Right lobe of liver (tissue), 6 donors: Measurements from ENCODE around the gene KIFC3. TPM values are rescaled to one million over a fixed set of nuclear protein-coding genes. Genes with fewer than 3 reads are reported as not detected.
"Not testable (repeated sequence)": the region's sequence is repeated elsewhere in the genome, so short reads cannot be mapped to it uniquely, and the experiment has no call there.

Experiments used
- ATAC-seq, 4 donors: fragments of 200-7000 bp; cut with Tn5 transposase; one replicate each; pipeline ENCODE4 v1.9.1; 2020; ENCODE audit warnings: mild to moderate bottlenecking in 4 of 4, moderate library complexity in 4 of 4
- DNase-seq, 3 donors: peaks; one replicate each; pipeline ENCODE4 v3.0.0-alpha.2; 2020
- H3K27ac ChIP-seq, 3 donors: fragments of 200-600 bp; one replicate each; pipeline ENCODE4 v1.8.0; 2022
- H3K27me3 ChIP-seq, 2 donors: fragments of 200-600 bp; one replicate each; pipeline ENCODE4 v1.8.0; 2022
- H3K36me3 ChIP-seq, 4 donors: fragments of 200-600 bp; sonication (generic) in 1 of 4; one replicate each; pipeline versions ENCODE4 v1.5.1 to v1.8.0; 2017 to 2022; ENCODE audit warnings: control low read depth in 1 of 4
- H3K4me1 ChIP-seq, 4 donors: fragments of 200-600 bp; sonication (generic) in 1 of 4; one replicate each; pipeline versions ENCODE4 v1.5.1 to v1.8.0; 2017 to 2022; ENCODE audit warnings: control low read depth in 1 of 4
- H3K4me3 ChIP-seq, 3 donors: fragments of 200-600 bp; one replicate each; pipeline ENCODE4 v1.8.0; 2022
- H3K9me3 ChIP-seq, 4 donors: fragments of 200-600 bp; sonication (generic) in 1 of 4; one replicate each; pipeline versions ENCODE4 v1.5.1 to v1.8.0; 2017 to 2022; ENCODE audit warnings: control low read depth in 1 of 4
- POLR2A ChIP-seq: fragments of 450-650 bp; IDR thresholded peaks from one replicate; pipeline ENCODE4 v1.6.1; 2017; ENCODE audit warnings: antibody characterized with exemption, mild to moderate bottlenecking
- WGBS: methylation state at CpG from one replicate; pipeline ENCODE4 v1.1.6; 2018; ENCODE audit warnings: low coverage, low lambda C conversion rate; ENCODE audit not compliant: insufficient coverage; ENCODE audit errors: missing lambda C conversion rate; 5-methylcytosine and 5-hydroxymethylcytosine counted together
- intact Hi-C, 2 donors: fragments of 100-400 bp; cut with DNase I; formaldehyde crosslinking; loops; one replicate each; pipeline versions ENCODE4 v1.11.2 to v1.14.1; 2022
- total RNA-seq, 6 experiments: library from RNA; depleted of rRNA in 2 of 6; stranded (reverse); fragments of >200 nt in 2 of 6; fragmentation: NEBNext Ultra II Directional in 3 of 6; extraction: Animal tissue kit (Norgen Biotek cat#: 25700) in 3 of 6; gene quantifications; one replicate each; pipeline versions ENCODE4 v1.1.0 to v1.2.4, GENCODE V29; 2016 to 2023
- TF ChIP-seq, protein P1 (sequence below), 4 donors: fragments of 200-600 bp in 3 of 4; fragments of 450-650 bp in 1 of 4; IDR thresholded peaks; one replicate each; pipeline versions ENCODE4 v1.5.1 to v1.8.0; 2016 to 2022; ENCODE audit warnings: antibody characterized with exemption in 4 of 4, mild to moderate bottlenecking in 2 of 4
- donor health status: DM: no; HTN: yes; CAD: no.
- donor health status: DM: no; HTN: no; CAD: no.
- donor health status: DM: no; HTN: no; CAD: no.
- donor health status: DM: no; HTN: yes; CAD: no.
- donor health status: DM: no; HTN: yes; CAD: no.

The KIFC3 gene
- total RNA-seq, 6 experiments from 2014 or later = 20.3 to 88.9 (median 46.4) TPM

DNA sequence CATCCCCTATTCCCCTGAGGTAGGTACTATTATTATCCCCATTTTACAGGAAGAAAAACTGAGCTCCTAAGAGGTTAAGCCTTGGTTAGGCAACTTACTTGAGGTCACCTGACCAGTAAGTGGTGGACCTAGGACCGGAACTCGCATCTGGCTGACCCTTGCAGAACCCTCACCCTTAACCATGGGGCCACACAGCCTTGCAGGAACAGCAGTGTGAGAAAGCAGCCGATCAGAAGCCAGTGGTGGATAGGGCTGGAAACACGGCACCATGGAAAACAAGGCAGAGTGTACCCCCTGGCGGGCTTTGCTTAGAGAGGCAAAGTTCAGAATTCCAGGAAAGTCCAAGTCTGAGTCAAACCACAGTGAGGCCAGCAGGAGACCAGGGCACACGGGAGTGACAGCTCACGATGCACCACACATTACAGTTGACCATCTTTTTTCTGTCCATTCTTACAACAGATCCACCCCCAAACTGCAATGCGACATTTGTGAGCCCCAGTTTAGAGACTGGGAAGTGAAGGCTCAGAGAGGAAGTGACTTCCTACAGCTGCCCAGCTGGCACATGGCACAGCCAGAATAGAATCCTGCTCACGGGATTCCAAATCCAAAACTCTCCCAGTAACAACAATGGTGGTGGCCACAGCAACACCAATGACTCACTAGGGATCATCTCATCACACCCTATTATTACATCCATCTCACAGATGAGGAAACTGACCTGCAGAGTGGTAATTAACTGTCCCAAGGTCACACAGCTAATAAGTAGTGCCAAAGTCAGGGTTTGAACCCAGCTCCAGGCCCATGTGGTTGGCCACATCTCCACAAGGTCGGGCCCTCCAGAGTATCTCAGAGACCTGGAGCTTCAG lies 20.3 kb downstream of the KIFC3 start:
- DNase-seq (no peak), ATAC-seq (peak; percentile 33 to 54 (median 52))
- peaks cover 0 to 15% (median 6%) of the 10 kb centered on the region in 4 donors for H3K4me1 ChIP-seq
- intact Hi-C loops = no loop called here
- TF ChIP-seq, protein P1, sequence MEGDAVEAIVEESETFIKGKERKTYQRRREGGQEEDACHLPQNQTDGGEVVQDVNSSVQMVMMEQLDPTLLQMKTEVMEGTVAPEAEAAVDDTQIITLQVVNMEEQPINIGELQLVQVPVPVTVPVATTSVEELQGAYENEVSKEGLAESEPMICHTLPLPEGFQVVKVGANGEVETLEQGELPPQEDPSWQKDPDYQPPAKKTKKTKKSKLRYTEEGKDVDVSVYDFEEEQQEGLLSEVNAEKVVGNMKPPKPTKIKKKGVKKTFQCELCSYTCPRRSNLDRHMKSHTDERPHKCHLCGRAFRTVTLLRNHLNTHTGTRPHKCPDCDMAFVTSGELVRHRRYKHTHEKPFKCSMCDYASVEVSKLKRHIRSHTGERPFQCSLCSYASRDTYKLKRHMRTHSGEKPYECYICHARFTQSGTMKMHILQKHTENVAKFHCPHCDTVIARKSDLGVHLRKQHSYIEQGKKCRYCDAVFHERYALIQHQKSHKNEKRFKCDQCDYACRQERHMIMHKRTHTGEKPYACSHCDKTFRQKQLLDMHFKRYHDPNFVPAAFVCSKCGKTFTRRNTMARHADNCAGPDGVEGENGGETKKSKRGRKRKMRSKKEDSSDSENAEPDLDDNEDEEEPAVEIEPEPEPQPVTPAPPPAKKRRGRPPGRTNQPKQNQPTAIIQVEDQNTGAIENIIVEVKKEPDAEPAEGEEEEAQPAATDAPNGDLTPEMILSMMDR (IDR thresholded peaks at IDR 0.05) = no peak
- TF ChIP-seq POLR2A = no peak
- H3K36me3 ChIP-seq = peaks cover 0 to 9% (median 0%) of the 10 kb centered on the region in 4 donors
- no peaks in the 10 kb centered on the region for H3K9me3 ChIP-seq
- H3K4me3 ChIP-seq = no peak overlapping the region
- WGBS = 22% methylated on average over 8 of the region's 10 CpGs
- no peaks in the 10 kb centered on the region for H3K27me3 ChIP-seq
- H3K27ac ChIP-seq = peak overlapping the region in 1 of 3 donors; percentile 34

DNA sequence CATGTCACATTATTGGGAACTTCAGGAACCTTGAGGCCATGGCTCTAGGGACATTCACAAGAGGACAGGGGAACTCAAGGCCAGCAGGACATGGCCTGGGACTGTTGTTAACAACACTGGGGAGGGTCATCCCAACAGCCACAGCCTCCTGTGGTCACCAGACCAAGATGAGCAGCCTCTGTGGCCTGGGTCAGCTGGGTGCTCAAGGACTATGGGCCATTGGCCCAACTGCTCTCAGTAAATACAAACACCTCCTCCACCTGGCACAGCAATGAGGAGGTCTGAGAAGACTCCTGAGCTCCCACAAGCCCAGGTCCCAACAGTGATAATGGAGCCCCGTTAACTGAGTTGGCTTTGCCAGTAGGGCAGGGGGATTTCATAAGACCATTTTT lies 20.9 kb downstream of the KIFC3 start:
- DNase-seq (no peak), ATAC-seq (peak in 2 of 4 donors; percentile 8 to 16)
- peaks cover 0 to 12% (median 3%) of the 10 kb centered on the region in 4 donors for H3K36me3 ChIP-seq
- H3K27ac ChIP-seq = no peak overlapping the region
- TF ChIP-seq, protein P1 (IDR thresholded peaks at IDR 0.05) = no peak
- no peak for TF ChIP-seq POLR2A
- intact Hi-C loops = no loop called here
- H3K4me3 ChIP-seq = no peak overlapping the region
- H3K27me3 ChIP-seq = no peaks in the 10 kb centered on the region
- 83% methylated on average over 1 of the region's 1 CpG for WGBS
- peaks cover 0 to 15% (median 6%) of the 10 kb centered on the region in 4 donors for H3K4me1 ChIP-seq
- H3K9me3 ChIP-seq = no peaks in the 10 kb centered on the region

DNA sequence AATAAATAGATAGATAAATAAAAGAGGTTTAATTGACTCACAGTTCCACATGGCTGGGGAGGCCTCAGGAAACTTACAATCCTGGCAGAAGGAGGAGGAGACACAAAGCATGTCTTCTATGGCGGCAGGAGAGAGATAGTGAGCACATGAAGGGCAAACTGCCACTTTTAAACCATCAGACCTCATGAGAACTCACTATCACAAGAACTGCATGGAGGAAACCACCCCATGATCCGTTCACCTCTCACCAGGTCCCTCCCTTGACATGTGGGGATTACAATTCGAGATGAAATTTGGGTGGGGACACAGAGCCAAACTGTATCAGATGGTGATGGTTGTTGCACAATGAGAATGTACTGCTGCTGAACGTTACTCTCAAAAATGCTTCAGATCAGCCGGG lies 22.5 kb downstream of the KIFC3 start:
- WGBS = 78% methylated on average over 4 of the region's 5 CpGs
- H3K4me3 ChIP-seq, DNase-seq, H3K27me3 ChIP-seq, ATAC-seq, H3K27ac ChIP-seq, H3K9me3 ChIP-seq, intact Hi-C loops: not testable (repeated sequence)
- Histone ChIP-seq H3K4me1 (peaks cover 0 to 15% (median 6%) of the 10 kb centered on the region in 4 donors), H3K36me3 (peaks cover 0 to 19% (median 11%) of the 10 kb centered on the region in 4 donors)

DNA sequence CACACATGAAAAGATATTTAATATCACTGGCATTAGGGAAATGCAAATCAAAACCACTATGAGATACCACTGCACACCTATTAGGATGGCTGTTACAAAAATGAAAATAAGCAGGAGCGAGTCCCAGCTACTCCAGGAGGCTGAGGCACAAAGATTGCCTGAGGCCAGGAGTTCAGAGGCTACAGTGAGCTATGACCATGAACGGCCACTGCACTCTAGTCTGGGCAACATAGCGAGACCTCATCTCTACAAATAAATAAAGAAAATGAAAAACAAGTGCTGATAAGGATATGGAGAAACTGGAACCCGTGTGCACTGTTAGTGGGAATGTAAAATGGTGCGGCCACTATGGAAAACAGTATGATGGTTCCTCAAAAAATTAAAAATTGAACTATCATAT lies 23.6 kb downstream of the KIFC3 start:
- peaks cover 0 to 15% (median 6%) of the 10 kb centered on the region in 4 donors for H3K4me1 ChIP-seq
- H3K27me3 ChIP-seq = no peaks in the 10 kb centered on the region
- no peak for DNase-seq
- no peaks in the 10 kb centered on the region for H3K9me3 ChIP-seq
- WGBS = 56% methylated on average over 5 of the region's 5 CpGs
- intact Hi-C loops = no loop called here
- peaks cover 0 to 17% (median 11%) of the 10 kb centered on the region in 4 donors for H3K36me3 ChIP-seq
- no peak overlapping the region for H3K4me3 ChIP-seq
- no peak overlapping the region for H3K27ac ChIP-seq
- no peak for TF ChIP-seq POLR2A
- TF ChIP-seq, protein P1 (IDR thresholded peaks at IDR 0.05) = no peak
- no peak for ATAC-seq
